ENCODE data around the gene TCF19.

Gene TCF19, protein sequence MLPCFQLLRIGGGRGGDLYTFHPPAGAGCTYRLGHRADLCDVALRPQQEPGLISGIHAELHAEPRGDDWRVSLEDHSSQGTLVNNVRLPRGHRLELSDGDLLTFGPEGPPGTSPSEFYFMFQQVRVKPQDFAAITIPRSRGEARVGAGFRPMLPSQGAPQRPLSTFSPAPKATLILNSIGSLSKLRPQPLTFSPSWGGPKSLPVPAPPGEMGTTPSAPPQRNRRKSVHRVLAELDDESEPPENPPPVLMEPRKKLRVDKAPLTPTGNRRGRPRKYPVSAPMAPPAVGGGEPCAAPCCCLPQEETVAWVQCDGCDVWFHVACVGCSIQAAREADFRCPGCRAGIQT

DNA sequence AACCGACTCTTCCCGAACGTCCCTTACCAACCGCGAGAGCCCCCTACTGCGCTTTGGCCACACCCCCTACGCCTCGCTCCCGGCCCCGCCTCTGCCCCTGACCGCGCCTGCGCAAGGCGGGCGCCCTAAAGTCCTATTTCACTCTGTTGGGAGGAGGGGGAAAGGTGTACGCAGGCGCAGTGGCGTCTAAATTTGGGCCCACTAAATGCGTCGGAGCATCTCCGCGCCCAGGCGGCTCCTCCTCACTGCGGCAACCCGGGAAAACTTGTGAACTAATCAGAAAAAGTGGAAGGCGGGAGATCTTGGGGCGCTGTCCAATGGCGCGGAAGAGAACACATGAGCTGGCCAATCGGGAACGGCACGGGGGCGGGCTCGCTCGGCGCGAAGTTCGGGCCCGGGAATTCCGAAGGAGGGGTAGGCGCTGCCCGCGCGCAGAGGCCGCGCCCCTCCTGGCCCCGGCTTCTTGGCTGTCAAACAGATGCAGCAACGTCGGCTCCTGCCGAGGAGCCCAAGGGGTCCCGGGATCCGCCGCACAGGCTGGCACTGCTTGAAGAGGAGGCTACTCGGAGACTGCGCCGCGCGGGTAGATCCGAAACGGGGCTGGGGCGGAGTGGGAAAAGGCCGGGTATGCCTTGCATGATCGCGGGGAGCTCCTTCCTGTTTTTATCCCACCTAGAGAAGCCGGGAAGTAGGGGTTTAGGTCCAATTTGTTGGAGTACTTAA lies at the start of gene TCF19:
TSS of gene TCF19 (plus strand) at position 450 of the 723 bp plus-strand sequence. CDS start 881 bp downstream, outside the sequence.
- peak; percentile 99 for DNase-seq

DNA sequence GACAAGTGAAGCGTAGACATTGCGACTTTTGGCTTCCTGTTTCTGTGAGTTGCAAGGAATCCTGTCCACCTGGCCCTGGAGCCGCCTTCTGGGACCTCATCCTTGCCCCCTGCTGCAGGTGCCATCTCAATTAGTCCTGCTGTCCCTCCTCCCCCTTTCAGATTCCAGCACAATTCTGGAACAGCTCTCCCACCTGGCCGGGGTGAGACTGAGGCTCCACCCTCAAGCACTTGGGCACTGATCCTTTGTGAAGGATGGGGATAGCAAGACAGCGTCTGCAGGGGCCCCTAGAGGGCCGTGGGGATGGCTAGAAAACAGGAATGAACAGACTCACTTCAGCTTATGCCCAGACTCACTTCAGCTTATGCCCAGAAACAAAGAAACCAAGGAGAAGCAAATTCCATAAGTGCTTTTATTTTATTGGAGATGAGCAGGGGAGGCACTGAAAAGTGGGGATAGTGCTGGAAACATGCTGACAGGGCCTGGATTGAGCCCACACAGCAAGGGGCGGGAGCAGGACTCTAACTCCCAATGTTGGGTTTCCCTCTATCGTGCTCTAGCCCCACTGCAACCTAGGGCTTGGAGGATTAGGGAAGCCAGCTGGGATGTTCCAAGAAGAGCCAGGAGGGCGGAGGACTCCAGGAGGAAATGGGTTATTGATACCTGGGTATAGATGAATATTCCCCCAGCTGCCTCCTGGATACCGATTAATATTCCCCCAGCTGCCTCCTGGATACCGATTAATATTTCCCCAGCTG lies 47.4 kb upstream of the TCF19 start:
- no peak for DNase-seq

DNA sequence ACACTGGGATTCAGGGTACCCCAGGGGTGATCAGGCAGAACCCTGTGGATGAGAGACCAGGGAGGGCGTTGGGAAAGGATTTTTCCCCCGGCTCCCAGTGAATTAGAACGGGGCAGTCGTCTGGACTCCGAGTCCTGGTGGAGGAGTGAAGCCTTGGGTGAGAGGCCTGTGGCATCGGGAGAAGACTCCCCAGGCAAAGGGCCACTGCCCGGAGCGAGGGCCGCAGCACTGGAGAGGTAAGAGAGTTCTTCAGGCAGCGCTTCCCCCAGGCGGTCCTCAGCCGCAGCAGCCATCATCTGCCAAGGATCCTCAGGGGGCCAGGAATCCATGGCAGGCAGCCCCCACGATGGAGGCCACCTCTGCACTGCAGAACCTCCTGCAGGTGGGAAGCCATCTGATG lies 46.7 kb upstream of the TCF19 start:
- no peak for DNase-seq

DNA sequence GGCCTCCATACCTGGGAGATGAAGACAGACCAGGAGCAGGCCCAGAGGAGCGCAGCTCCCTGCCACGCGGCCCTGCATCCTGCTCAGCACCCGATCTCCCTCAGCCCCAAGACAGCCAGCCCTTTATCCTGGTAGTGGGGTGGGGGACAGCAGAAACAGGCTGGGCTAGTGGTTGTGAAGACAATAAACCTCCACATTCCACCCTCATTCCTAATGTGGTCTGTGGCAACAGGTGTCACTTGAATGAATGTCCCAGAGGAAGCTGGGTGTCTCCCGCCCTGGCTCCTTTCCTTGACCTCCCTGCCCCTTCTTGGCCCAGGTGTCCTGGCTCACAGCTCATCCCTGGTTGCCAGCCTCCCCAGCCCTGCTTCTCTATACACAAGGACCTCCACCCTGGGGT lies 45.9 kb upstream of the TCF19 start, which contains the start of gene C6orf15:
TSS of gene C6orf15 (minus strand) at position 98 of the 400 bp plus-strand sequence. CDS start at position 78, 20 bp downstream.
- DNase-seq: no peak

DNA sequence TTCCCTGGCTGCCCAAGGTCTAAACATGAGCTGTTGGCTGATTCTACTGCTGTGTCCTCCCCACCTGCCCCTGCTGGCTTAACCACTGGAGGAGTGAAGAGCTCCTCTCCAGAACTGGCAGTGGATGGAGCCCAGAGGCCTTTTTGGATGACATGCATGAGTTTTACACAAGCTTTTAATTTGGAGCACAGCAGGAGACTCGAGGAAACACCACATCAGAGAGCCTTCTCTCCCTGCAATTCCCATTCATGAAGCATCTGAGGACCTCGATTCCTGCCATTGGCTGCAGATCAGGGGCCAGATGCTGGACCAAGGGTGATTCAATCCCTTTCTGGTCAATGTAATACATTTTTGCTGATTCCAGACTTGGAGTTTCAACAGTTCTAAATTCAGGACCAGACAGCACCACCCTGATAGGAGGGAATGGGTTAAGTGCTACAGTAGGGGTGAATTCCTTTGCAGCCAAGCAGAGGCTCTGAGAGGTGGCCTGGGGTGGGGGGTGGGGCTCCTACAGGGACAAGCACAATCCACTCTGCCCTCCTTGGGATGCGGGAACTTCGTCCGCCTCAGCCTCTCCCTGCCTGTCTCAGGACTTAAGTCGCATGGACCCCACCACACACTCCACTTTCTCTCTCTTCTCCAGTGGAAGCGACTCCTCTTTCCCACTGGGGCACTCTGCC lies 44.4 kb upstream of the TCF19 start:
- no peak for DNase-seq

DNA sequence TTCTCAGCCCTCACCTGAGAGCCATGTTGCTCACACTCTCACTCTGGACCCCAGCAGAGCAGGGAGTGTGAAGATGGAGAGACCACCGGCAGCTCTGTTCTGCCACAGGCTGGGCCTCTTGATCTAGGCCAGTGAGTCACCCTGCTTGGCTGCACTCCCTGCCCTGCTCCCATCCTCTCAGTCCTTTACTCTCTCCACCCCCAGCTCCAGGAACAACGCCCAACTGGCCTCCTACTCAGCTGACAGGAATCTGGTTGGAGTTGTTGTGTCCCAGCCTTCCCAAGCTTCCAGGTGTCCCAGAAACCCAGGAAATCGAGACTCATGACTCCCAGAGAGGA lies 43.9 kb upstream of the TCF19 start, which contains the start of gene PSORS1C1:
TSS of gene PSORS1C1 (plus strand) at position 260 of the 338 bp plus-strand sequence. CDS start 14,833 bp downstream, outside the sequence.
- no peak for DNase-seq

DNA sequence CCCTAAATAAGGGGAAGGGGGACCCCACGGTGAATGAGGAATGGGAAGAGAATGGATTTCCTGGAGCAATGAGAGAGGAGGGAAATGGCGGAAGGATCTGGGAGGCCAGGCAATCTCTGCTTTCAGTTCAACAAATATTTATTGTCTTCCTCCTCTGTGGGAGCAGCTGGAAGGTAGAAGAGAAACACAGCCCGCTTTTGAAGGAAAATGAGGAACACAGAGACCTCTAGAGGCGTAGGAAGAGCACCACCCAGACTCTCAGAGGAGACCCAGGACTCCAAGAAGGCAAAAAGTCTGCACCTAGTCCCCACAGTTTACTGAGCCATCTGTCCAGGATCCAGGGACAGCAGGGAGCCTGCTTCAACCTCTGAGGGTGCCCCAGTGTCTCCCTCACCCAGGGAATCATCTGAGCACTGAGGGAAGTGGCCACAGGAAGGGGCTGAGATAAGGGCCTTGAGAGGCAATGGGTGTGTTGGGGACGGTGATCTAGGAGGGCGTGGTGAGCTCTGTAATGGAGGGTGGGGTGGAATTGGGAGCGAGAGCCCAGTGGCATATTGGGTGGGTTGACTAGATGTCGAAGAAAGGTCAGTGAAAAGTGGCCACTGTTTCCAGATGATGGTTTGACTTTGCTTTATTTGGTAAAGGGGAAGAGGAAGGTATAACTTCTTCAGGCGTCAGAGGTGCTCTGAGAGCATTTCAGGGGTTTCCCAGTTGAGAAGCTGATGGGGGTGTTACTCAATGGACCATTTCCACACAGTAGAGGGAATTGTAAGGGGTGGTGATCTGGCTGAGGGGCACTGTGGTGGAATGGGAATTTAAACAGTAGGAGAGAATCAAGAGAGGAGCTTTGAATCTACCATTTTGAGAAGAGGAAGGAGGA lies 43.2 kb upstream of the TCF19 start:
- no peak for DNase-seq

DNA sequence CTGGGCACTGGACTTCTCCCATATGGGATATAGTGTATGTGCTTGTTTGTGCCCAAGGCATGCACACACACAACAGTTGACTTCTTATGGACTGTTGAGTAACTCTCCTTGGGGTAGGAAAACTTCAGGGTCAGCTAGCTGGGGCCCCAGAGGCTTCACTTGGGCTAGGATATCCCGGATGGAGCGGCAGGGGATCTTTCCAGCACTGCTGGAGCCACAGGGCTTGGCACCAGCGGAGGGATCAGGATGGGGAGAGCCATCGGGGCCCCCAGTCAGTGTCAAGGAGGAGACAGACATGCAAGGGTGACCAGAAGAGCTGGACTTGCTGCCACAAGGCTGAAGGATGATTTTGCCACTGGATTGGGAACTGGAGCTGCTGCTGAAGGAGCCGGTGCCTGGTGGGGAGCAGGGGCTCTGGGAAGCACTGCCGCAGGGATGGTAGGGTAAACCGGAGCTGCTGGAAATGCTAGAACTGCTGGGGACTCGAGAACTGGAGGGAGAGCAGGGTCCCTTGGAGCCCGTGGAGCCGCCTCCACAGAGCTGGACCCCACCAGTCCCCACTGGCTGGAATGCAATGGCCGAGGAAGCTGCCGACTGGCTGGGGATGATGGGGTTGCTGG lies 42.3 kb upstream of the TCF19 start:
- no peak for DNase-seq

DNA sequence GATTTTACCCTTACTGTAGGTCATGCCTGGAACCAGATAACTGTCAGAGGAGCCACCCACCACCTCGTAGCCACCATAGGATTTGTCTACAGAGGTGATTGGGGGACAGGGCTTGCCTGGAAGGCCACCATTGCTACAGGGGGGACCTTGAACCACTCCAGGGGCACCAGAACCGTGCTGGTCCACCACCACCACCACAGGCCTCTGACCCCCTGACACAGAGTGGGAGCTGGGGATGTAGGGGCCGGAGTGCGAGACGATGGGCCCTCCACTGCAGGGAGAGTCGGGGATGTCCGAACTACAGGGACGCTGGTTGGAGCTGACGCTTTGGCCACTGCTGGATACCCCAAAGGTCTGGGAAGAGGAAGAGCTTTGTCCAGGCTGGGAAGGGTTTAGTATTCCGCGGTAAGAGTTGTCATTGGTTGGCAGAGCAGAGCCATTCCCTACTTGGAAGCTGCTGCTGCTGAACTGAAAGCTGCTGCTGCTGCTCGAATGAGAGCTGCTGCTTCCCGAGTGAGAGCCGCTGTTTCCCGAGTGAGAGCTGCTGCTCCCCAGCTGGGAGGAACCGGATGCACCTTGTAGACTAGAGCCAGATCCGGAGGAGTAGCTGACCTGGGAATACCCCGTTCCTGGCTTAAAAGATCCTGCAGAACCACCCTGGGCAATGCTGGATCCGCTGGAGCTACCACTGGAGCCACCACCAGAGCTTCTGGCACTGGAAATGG lies 41.6 kb upstream of the TCF19 start:
- DNase-seq: no peak

DNA sequence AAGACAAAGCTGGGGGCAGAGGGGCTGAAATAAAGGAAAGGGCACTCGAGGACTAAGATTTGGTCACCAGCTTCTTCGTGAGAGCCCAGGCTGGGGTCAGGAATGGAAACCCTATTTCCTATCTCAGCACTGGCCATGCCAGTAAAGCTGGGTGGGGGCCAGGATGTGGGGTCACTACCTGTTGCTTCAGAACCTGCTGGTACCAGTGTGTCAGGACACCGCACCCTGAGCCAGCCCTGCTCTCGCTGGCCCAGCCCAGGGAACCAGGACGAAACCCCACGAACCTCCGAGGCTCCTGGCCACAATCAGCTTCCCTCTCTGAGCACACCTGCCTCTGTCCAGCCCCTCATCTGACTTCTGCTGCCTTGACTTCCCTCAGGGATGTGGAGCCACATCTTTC lies 40.2 kb upstream of the TCF19 start:
- no peak for DNase-seq

DNA sequence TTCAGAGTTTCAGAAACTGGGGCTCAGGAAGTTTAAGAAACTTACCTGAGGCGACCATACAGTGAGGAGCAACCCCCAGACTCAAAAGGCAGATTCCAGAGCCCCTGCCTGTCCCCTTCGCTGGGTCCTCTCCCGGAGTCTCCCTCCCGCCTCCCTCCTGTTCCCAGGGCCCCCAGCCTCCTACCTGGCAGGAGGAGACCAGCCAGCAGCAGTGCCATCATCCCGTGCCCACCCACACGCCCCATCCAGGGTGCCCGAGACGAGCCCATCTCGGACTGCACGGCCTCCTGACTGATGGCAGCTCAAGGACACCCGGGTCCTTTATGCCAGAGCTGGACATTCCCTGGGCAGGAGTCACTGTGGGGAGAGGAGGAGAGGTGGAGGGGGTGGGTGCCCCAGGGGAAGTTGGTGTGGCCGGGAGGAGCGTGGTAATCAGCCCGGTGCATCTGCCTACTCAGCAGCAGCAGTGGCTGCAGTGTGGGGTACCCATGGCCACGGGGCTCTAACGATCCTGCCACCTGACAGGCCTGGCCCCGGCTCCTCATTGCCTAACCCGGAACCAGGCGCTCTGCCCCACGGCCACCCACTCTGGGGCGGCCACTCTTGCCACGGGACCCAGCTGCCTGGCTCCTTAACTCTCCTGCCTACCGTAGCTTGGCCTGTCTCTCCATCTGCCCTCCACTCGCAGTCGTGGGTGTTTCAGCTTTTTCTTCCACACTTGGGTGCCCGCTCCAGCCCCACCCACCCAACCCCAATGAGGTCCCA lies 38.1 kb upstream of the TCF19 start, which contains the start of gene CDSN:
TSS of gene CDSN (minus strand) at position 296 of the 765 bp plus-strand sequence. CDS start at position 269, 27 bp downstream.
- DNase-seq: no peak

DNA sequence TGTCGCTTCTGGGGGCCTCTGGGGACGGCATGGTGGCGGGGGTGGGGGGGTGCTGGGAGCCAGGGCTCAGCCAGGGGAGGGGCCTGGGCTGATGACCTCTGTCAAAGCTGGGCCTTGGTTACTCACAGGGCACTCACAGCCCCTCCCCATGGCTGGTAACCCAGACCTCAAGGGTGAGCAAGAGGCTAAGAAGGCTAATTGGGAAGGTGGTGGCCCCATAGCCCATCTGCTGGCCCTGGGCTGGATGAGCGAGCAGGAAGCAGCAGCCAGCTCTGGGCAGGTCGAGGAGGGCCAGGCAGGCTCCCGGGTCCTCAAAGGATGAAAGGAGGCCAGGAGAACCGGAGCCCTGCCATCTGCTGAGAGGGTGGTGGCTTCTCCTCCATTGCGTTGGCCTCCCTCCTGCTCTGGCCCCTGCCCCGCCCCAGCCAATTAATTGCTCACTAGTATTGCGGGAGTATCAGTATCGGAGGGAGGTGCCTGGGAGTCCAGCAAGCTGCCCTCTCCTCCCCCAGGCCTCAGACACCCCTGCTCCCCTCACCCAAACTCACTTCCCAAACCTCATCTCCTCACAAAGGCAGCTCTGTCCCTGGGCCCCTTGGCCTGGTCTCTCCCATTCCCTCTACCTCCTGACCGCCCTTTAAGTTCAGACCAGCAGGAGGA lies 37.1 kb upstream of the TCF19 start:
- DNase-seq: no peak

DNA sequence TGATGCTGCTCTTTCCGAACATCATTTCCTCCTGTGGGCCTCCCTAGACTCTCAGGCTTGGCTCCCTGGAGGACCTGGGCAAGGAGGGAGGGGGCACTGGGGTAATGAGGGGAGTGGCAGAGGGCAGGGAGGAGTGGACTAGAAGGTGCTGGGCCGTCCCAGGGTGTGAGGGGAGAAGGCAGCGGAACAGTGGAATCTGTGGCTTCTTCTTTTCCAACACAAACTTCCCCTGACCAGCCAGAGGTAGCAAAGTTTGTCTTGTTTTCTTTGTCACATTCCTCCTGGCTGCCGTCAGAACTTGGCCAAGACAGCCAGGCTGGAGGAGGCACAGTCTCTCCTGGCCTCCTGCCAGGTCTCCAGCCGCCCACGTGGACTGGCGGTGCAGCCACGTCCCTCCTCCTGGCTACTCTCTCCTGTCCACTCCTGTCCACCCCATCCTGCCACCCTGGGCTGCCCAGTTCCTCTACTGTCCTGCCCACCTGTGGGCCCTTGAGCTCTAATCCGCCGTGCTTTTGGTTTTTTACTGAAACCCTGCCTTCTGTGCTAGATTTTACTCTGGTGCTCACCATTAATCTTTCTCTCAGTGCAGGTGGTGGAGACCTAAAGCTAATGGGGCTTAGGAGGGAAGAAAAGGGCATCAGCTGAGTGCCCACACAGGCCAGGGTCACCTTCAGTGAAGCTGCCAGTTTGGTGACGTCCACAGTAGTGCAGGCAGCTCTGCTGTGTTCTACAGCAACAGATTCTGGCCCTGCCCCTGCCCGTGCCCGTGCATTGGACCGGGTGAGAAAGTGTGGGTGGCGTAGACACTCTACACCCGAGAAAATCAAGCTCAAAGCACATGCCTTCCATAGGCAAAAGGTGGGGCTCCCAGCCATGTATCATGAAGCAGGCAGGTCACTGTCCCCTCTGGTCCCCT lies 35.3 kb upstream of the TCF19 start:
- DNase-seq: no peak

DNA sequence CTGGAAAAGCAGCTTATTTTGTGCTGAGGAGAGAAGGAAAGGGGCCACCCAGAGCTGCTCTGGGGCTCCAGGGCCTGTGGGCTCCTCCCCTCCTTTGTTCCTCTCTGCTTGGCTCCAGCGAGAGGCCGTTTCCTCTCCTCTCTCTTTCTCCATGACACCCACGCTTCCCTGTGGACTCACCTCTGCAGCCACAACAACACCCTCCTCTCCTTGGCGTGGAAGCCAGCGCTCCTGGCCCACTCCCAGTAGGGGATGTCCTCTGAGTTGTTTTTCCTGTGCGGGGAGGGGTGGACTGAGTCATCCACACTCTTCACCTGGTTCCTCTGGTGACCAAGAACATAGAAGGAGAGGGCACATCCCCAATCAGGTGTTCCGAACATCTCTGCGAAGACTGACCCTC lies 33.2 kb upstream of the TCF19 start:
- DNase-seq: no peak

DNA sequence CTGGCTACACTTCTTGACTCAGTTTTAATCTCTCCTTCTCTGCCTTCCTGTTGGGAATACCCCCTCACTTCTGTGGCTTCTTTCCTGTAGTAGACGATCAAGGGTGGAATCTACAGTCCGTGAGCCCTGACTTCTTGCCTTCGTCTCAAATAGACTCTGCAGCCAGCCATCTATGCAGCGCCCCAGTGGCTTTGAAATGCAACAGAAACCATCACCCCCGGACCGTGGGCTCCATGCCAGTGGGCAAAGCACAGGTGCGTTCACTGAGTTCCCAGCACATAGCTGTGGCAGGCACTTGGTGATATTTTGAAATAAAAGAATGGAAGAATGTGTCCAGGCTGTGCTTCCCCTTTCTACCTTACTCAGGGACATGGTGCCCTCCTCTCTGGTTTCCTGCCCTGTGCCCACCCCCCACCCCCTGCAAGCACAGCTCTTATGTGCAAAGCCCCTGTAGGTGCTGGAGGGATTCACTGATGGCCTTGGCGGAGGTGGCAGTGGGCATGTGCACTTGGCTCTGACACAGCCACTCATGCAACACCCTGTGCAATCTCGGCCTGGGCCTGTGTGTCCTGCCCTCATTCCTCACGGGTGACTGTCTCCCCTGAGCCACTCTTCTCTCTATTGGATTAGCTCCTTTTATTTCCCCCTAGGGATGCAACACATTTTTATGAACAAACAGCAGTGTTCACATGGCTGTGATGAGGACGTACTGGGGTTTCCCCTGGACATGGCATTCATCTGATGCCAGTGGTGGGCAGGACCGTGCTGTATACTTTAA lies 32.6 kb upstream of the TCF19 start:
- DNase-seq: no peak

DNA sequence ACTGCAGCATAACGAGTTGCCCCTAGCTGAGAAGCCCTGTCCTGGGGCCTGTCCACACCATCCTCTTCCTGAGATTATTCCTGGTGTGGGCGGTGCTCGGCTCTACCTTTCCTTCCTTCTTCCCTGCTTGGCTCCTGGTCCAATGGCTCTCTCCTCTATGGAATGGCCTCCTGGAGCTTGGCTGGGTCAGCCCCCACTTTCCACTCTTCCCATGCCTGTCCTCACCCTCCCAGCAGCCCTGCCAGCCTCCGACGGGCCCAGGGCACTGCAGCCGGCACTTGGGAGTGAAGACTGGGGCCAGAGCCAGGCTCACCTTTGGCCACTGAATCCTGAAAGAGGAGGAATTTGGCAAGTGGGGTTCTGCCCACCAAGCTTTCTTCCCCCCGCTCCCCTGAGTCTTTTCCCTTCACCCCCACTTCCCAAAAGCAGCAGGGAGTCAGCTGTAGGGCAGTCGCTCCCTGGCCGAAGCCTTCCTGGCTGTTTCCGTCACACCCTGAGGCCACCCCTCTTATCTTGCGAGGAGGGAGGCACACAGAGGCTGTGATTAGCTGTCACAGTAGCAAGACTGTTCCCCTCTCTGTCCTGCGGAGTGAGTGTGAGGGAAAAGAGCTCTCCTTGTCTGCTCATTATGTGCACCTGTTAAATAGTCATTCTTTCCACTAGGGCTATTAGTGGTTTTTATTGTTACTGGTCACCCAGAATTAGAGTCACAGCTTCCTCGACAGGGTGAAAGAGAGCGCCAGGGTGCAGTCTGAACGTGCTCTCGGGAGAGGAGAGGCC lies 31.8 kb upstream of the TCF19 start:
- no peak for DNase-seq

Data from stimulated activated CD4-positive, alpha-beta T cell treated with anti-CD3 and anti-CD28 coated beads, Interleukin-4, amount 100 ng/mL, for 1 hour (primary cell).